Measurements from ENCODE around the gene KRT3.

GRCh38 chr12:52838609-52839435 lies 42.9 kb upstream of the KRT3 start:
- TF ChIP-seq POLR2A (IDR thresholded peaks at IDR 0.05; ENCODE audit: low read depth, low read length) (no peak), POLR2AphosphoS5 (IDR thresholded peaks at IDR 0.05; ENCODE audit: low read depth, low read length) (no peak), TAF1 (IDR thresholded peaks at IDR 0.05; ENCODE audit: borderline replicate concordance, low read depth, low read length) (no peak)
